GM12891 (cell line): Measurements from ENCODE around the gene RBPJL.

Experiments used
- PAX5 ChIP-seq: IDR thresholded peaks from 2 replicates; pipeline ENCODE4 v1.6.1; 2011; ENCODE audit warnings: low read length, moderate library complexity, mild to moderate bottlenecking; ENCODE audit not compliant: insufficient read depth, severe bottlenecking
- POLR2A ChIP-seq: IDR thresholded peaks from 2 replicates; pipeline ENCODE4 v1.6.1; 2011; ENCODE audit warnings: low read depth, low read length, control low read depth
- POLR2AphosphoS5 ChIP-seq: IDR thresholded peaks from 2 replicates; pipeline ENCODE4 v1.6.1; 2011; ENCODE audit warnings: low read depth, low read length, control low read depth
- SPI1 ChIP-seq: IDR thresholded peaks from 2 replicates; pipeline ENCODE4 v1.6.1; 2011; ENCODE audit warnings: low read depth, low read length, control low read depth
- TAF1 ChIP-seq: IDR thresholded peaks from 2 replicates; pipeline ENCODE4 v1.6.1; 2011; ENCODE audit warnings: low read depth, low read length, control low read depth

GRCh38 chr20:45346291-45346718 is 39.7 kb downstream of the RBPJL start:
- no peak for TF ChIP-seq TAF1
- TF ChIP-seq POLR2AphosphoS5 = no peak
- no peak for TF ChIP-seq POLR2A
- TF ChIP-seq PAX5 = no peak
- no peak for TF ChIP-seq SPI1
